H1 (cell line): ENCODE data around the gene ENPP4. TPM values are rescaled to one million over a fixed set of nuclear protein-coding genes. Genes with fewer than 3 reads are reported as not detected.

Experiments used
- CTCF ChIA-PET: fragments of 300-600 bp; sonication (Branson Sonifier 250); formaldehyde crosslinking; loops from one replicate; lab custom pipeline; 2021; ENCODE audit not compliant: partially characterized antibody; lab: Charles Lee
- POLR2A ChIA-PET: fragments of 300-600 bp; sonication (Branson Sonifier 250); formaldehyde crosslinking; loops from one replicate; lab custom pipeline; 2021; ENCODE audit warnings: inconsistent platforms; ENCODE audit not compliant: partially characterized antibody; lab: Charles Lee
- DNase-seq, 2 experiments: peaks; one replicate each; pipeline versions ENCODE4 v3.0.0 to v3.0.0-alpha.2; 2010 to 2022; ENCODE audit warnings: low spot score in 2 of 2, low read depth in 1 of 2, mixed read lengths in 1 of 2
- FAIRE-seq: peaks from 2 replicates; lab custom pipeline; 2011; peaks lifted over from hg19 to GRCh38; lab: Jason Lieb, UNC
- H2AFZ ChIP-seq: 2 replicates; pipeline ENCODE4 v1.8.1; 2012; ENCODE audit warnings: low read length, inconsistent platforms
- H2AK5ac ChIP-seq: 2 replicates; pipeline ENCODE4 v1.6.1; 2013; ENCODE audit warnings: low read depth, low read length
- H2BK120ac ChIP-seq: replicated peaks from 2 replicates; pipeline ENCODE3; 2013; ENCODE audit warnings: low read depth, low read length, inconsistent platforms
- H2BK12ac ChIP-seq: 2 replicates; pipeline ENCODE4 v1.6.1; 2013; ENCODE audit warnings: low read depth, low read length
- H2BK15ac ChIP-seq: 2 replicates; pipeline ENCODE4 v1.6.1; 2013; ENCODE audit warnings: low read length
- H2BK20ac ChIP-seq: 2 replicates; pipeline ENCODE4 v1.6.1; 2013; ENCODE audit warnings: low read length
- H2BK5ac ChIP-seq: 2 replicates; pipeline ENCODE4 v1.6.1; 2013; ENCODE audit warnings: low read depth, low read length
- H3K14ac ChIP-seq: 2 replicates; pipeline ENCODE4 v1.6.1; 2013; ENCODE audit warnings: inconsistent platforms; ENCODE audit not compliant: insufficient read length
- H3K18ac ChIP-seq: 2 replicates; pipeline ENCODE4 v1.6.1; 2013; ENCODE audit warnings: low read length; ENCODE audit errors: extremely low read depth
- H3K23ac ChIP-seq: 2 replicates; pipeline ENCODE4 v1.6.1; 2013; ENCODE audit warnings: inconsistent platforms; ENCODE audit not compliant: insufficient read length
- H3K23me2 ChIP-seq: 2 replicates; pipeline ENCODE4 v1.6.1; 2013; ENCODE audit warnings: low read depth, low read length
- H3K27ac ChIP-seq: 2 replicates; pipeline ENCODE4 v1.6.1; 2011; ENCODE audit warnings: low read depth, low read length, inconsistent platforms
- H3K27me3 ChIP-seq, 4 experiments: replicated peaks in 1 of 4; 1 replicate in 1 of 4; 2 replicates in 3 of 4; pipeline versions ENCODE4 v1.6.1 to v1.8.1; 2011 to 2013; ENCODE audit warnings: low read length in 3 of 4, mild to moderate bottlenecking in 3 of 4, inconsistent platforms in 2 of 4, mixed read lengths in 2 of 4, moderate library complexity in 1 of 4; ENCODE audit not compliant: control insufficient read depth in 3 of 4, insufficient read depth in 3 of 4; ENCODE audit errors: extremely low read depth in 1 of 4
- H3K36me3 ChIP-seq, 4 experiments: 2 replicates each; pipeline versions ENCODE4 v1.6.1 to v1.8.1; 2011 to 2013; ENCODE audit warnings: mild to moderate bottlenecking in 4 of 4, low read length in 3 of 4, moderate library complexity in 2 of 4, control low read depth in 1 of 4, inconsistent platforms in 1 of 4; ENCODE audit not compliant: insufficient read depth in 4 of 4, control insufficient read depth in 2 of 4
- H3K4ac ChIP-seq: replicated peaks from 2 replicates; pipeline ENCODE3; 2013; ENCODE audit warnings: low read length, low read depth, mixed read lengths, inconsistent platforms; ENCODE audit not compliant: insufficient read length
- H3K4me1 ChIP-seq, 4 experiments: replicated peaks in 1 of 4; 1 replicate in 1 of 4; 2 replicates in 3 of 4; pipeline versions ENCODE4 v1.6.1 to v1.8.1; 2011 to 2013; ENCODE audit warnings: low read length in 3 of 4, inconsistent platforms in 2 of 4, mixed read lengths in 1 of 4; ENCODE audit not compliant: insufficient read depth in 4 of 4, control insufficient read depth in 3 of 4
- H3K4me2 ChIP-seq, 2 experiments: 2 replicates each; pipeline versions ENCODE4 v1.6.1 to v1.8.1; 2011 to 2013; ENCODE audit warnings: low read depth in 2 of 2, low read length in 2 of 2, control low read depth in 1 of 2, inconsistent platforms in 1 of 2, mild to moderate bottlenecking in 1 of 2; ENCODE audit not compliant: insufficient read depth in 1 of 2
- H3K4me3 ChIP-seq, 4 experiments: fragments of 200-600, 300-600 bp in 1 of 4; sonication (generic), shearing (Covaris generic), sonication (Bioruptor Twin) in 1 of 4; 2 replicates each; pipeline versions ENCODE4 v1.5.1 to v1.8.1; 2011 to 2016; ENCODE audit warnings: low read length in 4 of 4, low read depth in 3 of 4, control low read depth in 2 of 4, inconsistent platforms in 2 of 4, mild to moderate bottlenecking in 2 of 4, mixed read lengths in 1 of 4, moderate library complexity in 1 of 4; ENCODE audit not compliant: insufficient read depth in 2 of 4; ENCODE audit errors: extremely low read depth in 1 of 4
- H3K56ac ChIP-seq: replicated peaks from 2 replicates; pipeline ENCODE3; 2013; ENCODE audit warnings: low read depth, mild to moderate bottlenecking, mixed read lengths, low read length, inconsistent platforms; ENCODE audit not compliant: insufficient read length
- H3K79me1 ChIP-seq: 2 replicates; pipeline ENCODE4 v1.6.1; 2013; ENCODE audit warnings: low read depth, low read length, control low read depth
- H3K79me2 ChIP-seq, 2 experiments: 2 replicates each; pipeline versions ENCODE4 v1.6.1 to v1.8.1; 2012 to 2013; ENCODE audit warnings: low read length in 2 of 2, mild to moderate bottlenecking in 2 of 2, inconsistent platforms in 1 of 2; ENCODE audit not compliant: insufficient read depth in 2 of 2, control insufficient read depth in 1 of 2
- H3K9ac ChIP-seq, 4 experiments: replicated peaks in 1 of 4; 1 replicate in 1 of 4; 2 replicates in 3 of 4; pipeline versions ENCODE4 v1.6.1 to v1.8.1; 2011 to 2013; ENCODE audit warnings: low read depth in 3 of 4, low read length in 3 of 4, control low read depth in 2 of 4, mild to moderate bottlenecking in 2 of 4, moderate library complexity in 2 of 4, inconsistent platforms in 1 of 4; ENCODE audit errors: extremely low read depth in 1 of 4
- H3K9me3 ChIP-seq, 2 experiments: 2 replicates each; pipeline versions ENCODE4 v1.6.1 to v1.8.1; 2012 to 2013; ENCODE audit warnings: mild to moderate bottlenecking in 2 of 2, moderate library complexity in 2 of 2, control low read depth in 1 of 2, inconsistent platforms in 1 of 2, low read depth in 1 of 2, low read length in 1 of 2, mixed read lengths in 1 of 2; ENCODE audit not compliant: insufficient read depth in 2 of 2
- H4K20me1 ChIP-seq, 2 experiments: replicated peaks in 1 of 2; 2 replicates each; pipeline versions ENCODE3 to v1.8.1; 2011 to 2013; ENCODE audit warnings: inconsistent platforms in 2 of 2, low read length in 2 of 2, mild to moderate bottlenecking in 1 of 2; ENCODE audit not compliant: insufficient read depth in 2 of 2, control insufficient read depth in 1 of 2
- H4K5ac ChIP-seq: 2 replicates; pipeline ENCODE4 v1.6.1; 2013; ENCODE audit warnings: low read length, low read depth, mixed read lengths, inconsistent platforms; ENCODE audit not compliant: insufficient read length
- H4K8ac ChIP-seq: 2 replicates; pipeline ENCODE4 v1.8.0; 2013; ENCODE audit warnings: mild to moderate bottlenecking, moderate library complexity, low read length, inconsistent platforms; ENCODE audit not compliant: insufficient read depth; ENCODE audit errors: extremely low read depth
- H4K91ac ChIP-seq: replicated peaks from 2 replicates; pipeline ENCODE3; 2013; ENCODE audit warnings: low read length, mixed read lengths, inconsistent platforms; ENCODE audit not compliant: insufficient read length
- CBX5 ChIP-seq: fragments of 300-800, 300-1000 bp; sonication (generic); IDR thresholded peaks from 2 replicates; pipeline ENCODE4 v1.7.1; 2016; ENCODE audit warnings: antibody characterized with exemption, low read length, low read depth
- HDAC6 ChIP-seq: IDR thresholded peaks from one replicate; pipeline ENCODE4 v1.7.1; 2012; ENCODE audit warnings: low read depth, mild to moderate bottlenecking, inconsistent platforms, low read length, moderate library complexity
- RAD21 ChIP-seq, 2 experiments: IDR thresholded peaks in 1 of 2; conservative IDR thresholded peaks in 1 of 2; 2 replicates each; pipeline ENCODE4 v1.6.1; 2011; ENCODE audit warnings: low read depth in 2 of 2, low read length in 2 of 2, improper control_type of control experiment in 1 of 2, inconsistent platforms in 1 of 2, mild to moderate bottlenecking in 1 of 2, moderate library complexity in 1 of 2
- SP1 ChIP-seq: IDR thresholded peaks from 2 replicates; pipeline ENCODE4 v1.6.1; 2011; ENCODE audit warnings: low read depth, low read length
- polyA plus RNA-seq, 7 experiments: library from polyadenylated mRNA; depleted of rRNA in 3 of 7; stranded (reverse) in 5 of 7; unstranded in 2 of 7; fragments of >200 nt in 5 of 7; fragments of 200-250 nt in 2 of 7; gene quantifications; 1 replicate in 5 of 7; 2 replicates in 1 of 7; 4 replicates in 1 of 7; pipeline versions ENCODE4 v1.2.1 to v1.2.3, GENCODE V29; 2011 to 2013; ENCODE audit warnings: missing spikeins in 2 of 7, mixed read lengths in 2 of 7
- total RNA-seq: library from RNA; stranded (reverse); fragmentation: NEBNext Ultra II Directional; extraction: Animal tissue kit (Norgen Biotek cat#: 25700); gene quantifications from 2 replicates; pipeline ENCODE4 v1.2.1, GENCODE V29; 2021
- TF ChIP-seq, protein P1 (sequence below), 3 experiments: IDR thresholded peaks; 1 replicate in 2 of 3; 2 replicates in 1 of 3; pipeline versions ENCODE4 v1.5.1 to v1.6.1; 2011; ENCODE audit warnings: low read length in 3 of 3, mild to moderate bottlenecking in 3 of 3, inconsistent platforms in 2 of 3, low read depth in 1 of 3, moderate library complexity in 1 of 3; ENCODE audit not compliant: insufficient read depth in 1 of 3; ENCODE audit errors: control extremely low read depth in 1 of 3

Gene ENPP4
- total and polyA plus RNA-seq, 2 of the 8 experiments (the other 6 are each of a cell fraction or from before 2014, with no cell fraction given) = 2.0 to 4.4 TPM

DNA sequence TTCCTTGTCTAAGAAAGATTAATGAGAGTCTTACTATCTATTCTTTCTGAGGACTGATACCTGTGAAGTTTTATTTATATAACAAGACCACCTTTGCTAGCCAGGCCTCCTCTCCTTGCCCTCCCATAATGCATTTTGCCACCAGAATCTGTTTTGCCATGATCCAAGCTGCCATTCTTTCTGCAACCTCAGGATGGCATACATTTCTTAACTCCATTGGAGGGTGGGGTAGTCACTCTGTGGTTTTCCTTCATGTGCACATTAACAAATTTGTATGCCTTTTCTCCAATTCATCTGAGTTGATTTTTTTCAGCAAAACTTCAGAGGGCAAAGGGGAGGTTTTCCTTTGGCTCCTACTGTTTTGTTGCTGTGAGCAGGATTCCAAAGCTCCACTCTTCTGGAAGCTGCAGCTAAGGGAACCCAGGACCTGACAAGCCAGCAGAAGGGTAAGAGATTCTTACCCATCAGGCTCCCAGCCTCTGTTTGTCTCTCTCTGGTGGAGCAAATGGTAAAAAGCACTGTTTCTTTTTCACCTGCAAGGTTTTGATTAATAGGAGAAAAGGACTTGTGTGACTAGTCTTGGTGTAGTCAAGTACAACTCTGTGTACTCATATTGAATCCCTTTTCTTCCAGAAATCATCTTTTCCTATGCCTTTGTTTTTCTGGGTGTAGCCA, 26.2 kb upstream of the ENPP4 start:
- Histone ChIP-seq H3K4me1 (no peaks in the 10 kb centered on the region), H2BK5ac (no peak overlapping the region), H3K18ac (no peak overlapping the region), H3K36me3 (no peaks in the 10 kb centered on the region), H4K91ac (no peak overlapping the region), H3K23me2 (no peaks in the 10 kb centered on the region; the same call in 1 of the 2 replicates), H4K5ac (no peak overlapping the region), H3K14ac (no peak overlapping the region), H3K27me3 (no peaks in the 10 kb centered on the region), H2BK20ac (no peak overlapping the region), H2AK5ac (no peak overlapping the region), H3K9me3 (peaks cover 5 to 6% of the 10 kb centered on the region in 2 experiments; a peak in 3 of 4 replicates), H2BK15ac (no peak overlapping the region), H2BK12ac (no peak overlapping the region), H2AFZ (no peak overlapping the region), H3K23ac (no peak overlapping the region), H3K9ac (no peak overlapping the region), H3K27ac (no peak overlapping the region), H3K4me3 (no peak overlapping the region), H3K56ac (no peak overlapping the region), H2BK120ac (no peak overlapping the region), H3K79me1 (no peaks in the 10 kb centered on the region), H4K20me1 (no peaks in the 10 kb centered on the region), H3K4me2 (no peak overlapping the region), H3K79me2 (no peaks in the 10 kb centered on the region), H3K4ac (no peak overlapping the region), H4K8ac (no peak overlapping the region)
- TF ChIP-seq SP1 (no peak), HDAC6 (no peak), CBX5 (no peak), RAD21 (IDR thresholded peaks at IDR 0.05 in 1 of 2, conservative IDR thresholded peaks at IDR 0.05 in 1 of 2; ENCODE audit: low read depth in 2 of 2, low read length in 2 of 2) (peak; percentile 26 to 38; a peak in 3 of 4 replicates)
- TF ChIP-seq, protein P1, sequence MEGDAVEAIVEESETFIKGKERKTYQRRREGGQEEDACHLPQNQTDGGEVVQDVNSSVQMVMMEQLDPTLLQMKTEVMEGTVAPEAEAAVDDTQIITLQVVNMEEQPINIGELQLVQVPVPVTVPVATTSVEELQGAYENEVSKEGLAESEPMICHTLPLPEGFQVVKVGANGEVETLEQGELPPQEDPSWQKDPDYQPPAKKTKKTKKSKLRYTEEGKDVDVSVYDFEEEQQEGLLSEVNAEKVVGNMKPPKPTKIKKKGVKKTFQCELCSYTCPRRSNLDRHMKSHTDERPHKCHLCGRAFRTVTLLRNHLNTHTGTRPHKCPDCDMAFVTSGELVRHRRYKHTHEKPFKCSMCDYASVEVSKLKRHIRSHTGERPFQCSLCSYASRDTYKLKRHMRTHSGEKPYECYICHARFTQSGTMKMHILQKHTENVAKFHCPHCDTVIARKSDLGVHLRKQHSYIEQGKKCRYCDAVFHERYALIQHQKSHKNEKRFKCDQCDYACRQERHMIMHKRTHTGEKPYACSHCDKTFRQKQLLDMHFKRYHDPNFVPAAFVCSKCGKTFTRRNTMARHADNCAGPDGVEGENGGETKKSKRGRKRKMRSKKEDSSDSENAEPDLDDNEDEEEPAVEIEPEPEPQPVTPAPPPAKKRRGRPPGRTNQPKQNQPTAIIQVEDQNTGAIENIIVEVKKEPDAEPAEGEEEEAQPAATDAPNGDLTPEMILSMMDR (IDR thresholded peaks at IDR 0.05; ENCODE audit: control extremely low read depth in 1 of 3, insufficient read depth in 1 of 3, low read depth in 1 of 3, low read length in 3 of 3) = peak in 1 of 3 experiments; percentile 32; a peak in 1 of 4 replicates
- FAIRE-seq (no peak), DNase-seq (no peak)
- POLR2A ChIA-PET = interaction anchor here (1.2 kb wide), 1 partner anchor 9 kb away, joined by 3 read pairs; no protein-coding TSS in a partner anchor
- CTCF ChIA-PET = interaction anchor here (0.6 to 4.5 kb wide), 7 partner anchors 11 to 888 kb away, joined by 3 to 20 read pairs (median 3); partner anchors contain the start of gene ENPP4
